SK-N-MC (cell line): ENCODE data around the gene TBXA2R.

Source experiments
- FOXP2 ChIP-seq: optimal IDR thresholded peaks from 2 replicates; pipeline ENCODE3; 2011; ENCODE audit warnings: mild to moderate bottlenecking, moderate library complexity; ENCODE audit not compliant: insufficient read depth; ENCODE audit errors: extremely low read length, control extremely low read depth
- POLR2AphosphoS5 ChIP-seq: IDR thresholded peaks from 2 replicates; pipeline ENCODE4 v1.6.1; 2012; ENCODE audit warnings: mild to moderate bottlenecking, low read depth, low read length, borderline replicate concordance

- TF ChIP-seq FOXP2 (no peak), POLR2AphosphoS5 (no peak)
These were observed 37.1 kb upstream of the TBXA2R start for GRCh38 chr19:3643674-3644313.
